Gastroesophageal sphincter (tissue), 4 donors: ENCODE measurements around the gene HLA-DQA2. TPM values are rescaled to one million over a fixed set of nuclear protein-coding genes. Genes with fewer than 3 reads are reported as not detected.

Source experiments
- ATAC-seq: fragments of 150-250 bp; one replicate; pipeline ENCODE4 v1.9.1; 2016; ENCODE audit warnings: mild to moderate bottlenecking, moderate library complexity
- H3K27ac ChIP-seq, 4 donors: fragments of 200-600 bp; sonication (generic) in 3 of 4; 1 replicate in 3 of 4; 2 replicates in 1 of 4; pipeline ENCODE4 v1.5.1; 2016 to 2019
- H3K27me3 ChIP-seq: fragments of 200-600 bp; sonication (generic); one replicate; pipeline ENCODE4 v1.5.1; 2019
- H3K36me3 ChIP-seq, 2 donors: fragments of 200-600 bp; sonication (generic); one replicate each; pipeline ENCODE4 v1.5.1; 2019; ENCODE audit warnings: control low read depth in 1 of 2
- H3K4me1 ChIP-seq, 3 donors: fragments of 200-600 bp; sonication (generic); 1 replicate in 2 of 3; 2 replicates in 1 of 3; pipeline ENCODE4 v1.5.1; 2016 to 2019; ENCODE audit warnings: control low read depth in 2 of 3
- H3K4me3 ChIP-seq, 2 donors: fragments of 200-600 bp; sonication (generic); one replicate each; pipeline ENCODE4 v1.5.1; 2019; ENCODE audit warnings: mild to moderate bottlenecking in 1 of 2, moderate library complexity in 1 of 2
- H3K9me3 ChIP-seq, 3 donors: fragments of 200-600 bp; sonication (generic); one replicate each; pipeline ENCODE4 v1.5.1; 2017 to 2019; ENCODE audit warnings: control low read depth in 2 of 3
- CTCF ChIP-seq, 4 experiments: fragments of 200-600 bp in 2 of 4; fragments of 450-650 bp in 2 of 4; sonication (generic) in 1 of 4; IDR thresholded peaks; one replicate each; pipeline ENCODE4 v1.5.1; 2017 to 2019; ENCODE audit warnings: antibody characterized with exemption in 4 of 4, mild to moderate bottlenecking in 2 of 4, moderate library complexity in 2 of 4
- EP300 ChIP-seq: sonication (generic); formaldehyde crosslinking; IDR thresholded peaks from one replicate; pipeline ENCODE4 v1.6.1; 2017; ENCODE audit warnings: antibody characterized with exemption, mild to moderate bottlenecking
- POLR2A ChIP-seq, 2 donors: fragments of 450-650 bp; IDR thresholded peaks; one replicate each; pipeline ENCODE4 v1.6.1; 2017; ENCODE audit warnings: antibody characterized with exemption in 2 of 2, mild to moderate bottlenecking in 2 of 2, moderate library complexity in 1 of 2
- POLR2AphosphoS5 ChIP-seq: sonication (generic); formaldehyde crosslinking; IDR thresholded peaks from one replicate; pipeline ENCODE4 v1.6.1; 2017; ENCODE audit warnings: antibody characterized with exemption
- WGBS, 2 donors: methylation state at CpG; one replicate each; pipeline ENCODE4 v1.1.5; 2018; ENCODE audit warnings: low coverage in 1 of 2; 5-methylcytosine and 5-hydroxymethylcytosine counted together
- small RNA-seq, 4 donors: library from RNA; depleted of rRNA; stranded (forward); fragments of <200 nt; gene quantifications; one replicate each; pipeline ENCODE3, GENCODE V24; 2016
- total RNA-seq, 4 donors: library from RNA; depleted of rRNA; stranded (reverse); fragments of >200 nt; gene quantifications; one replicate each; pipeline ENCODE4 v1.1.0, GENCODE V29; 2016

HLA-DQA2 gene
- total RNA-seq, 4 donors from 2014 or later, result 0.40 to 1.8 TPM; not detected in 2

DNA sequence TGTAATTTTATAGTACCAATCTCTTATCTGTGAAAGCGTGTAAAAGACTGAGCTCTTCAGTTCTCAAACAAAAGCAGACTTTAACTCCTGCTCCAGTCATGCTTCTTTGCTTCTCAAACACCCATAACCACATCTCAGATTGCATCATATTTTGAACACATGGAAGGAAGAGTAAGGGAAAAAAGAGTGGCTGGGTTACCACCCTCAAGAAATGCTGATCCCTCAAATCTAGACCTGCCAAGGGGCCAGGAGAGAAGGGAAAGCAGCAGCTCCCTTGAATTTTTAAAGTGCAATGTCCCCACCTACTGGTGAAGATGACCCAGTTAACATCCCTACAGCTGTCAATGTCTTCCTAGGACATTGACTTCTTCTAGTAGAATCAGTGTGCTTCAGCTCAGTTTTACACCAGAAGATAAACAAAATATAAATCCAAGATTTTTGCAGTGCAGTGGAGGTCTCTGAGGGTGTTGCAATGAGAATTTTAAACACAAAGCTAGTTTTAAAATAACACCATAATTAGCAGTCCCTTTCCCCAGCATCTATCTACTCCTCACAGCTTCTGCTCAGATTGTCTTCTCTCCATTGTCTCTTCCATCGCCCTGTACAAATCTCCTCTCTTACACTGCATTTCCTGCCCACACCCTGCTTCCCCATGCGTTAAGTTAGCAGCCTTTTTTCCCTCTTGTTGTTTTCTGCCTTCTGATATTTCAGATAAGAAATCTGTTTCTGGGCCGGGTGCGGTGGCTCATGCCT, 44.8 kb downstream of the HLA-DQA2 start:
- peak; percentile 71 for ATAC-seq
- Histone ChIP-seq H3K9me3 (peaks cover 0 to 12% (median 0%) of the 10 kb centered on the region in 3 donors), H3K27me3 (peaks cover 19% of the 10 kb centered on the region), H3K36me3 (no peaks in the 10 kb centered on the region), H3K4me1 (no peaks in the 10 kb centered on the region), H3K4me3 (no peak overlapping the region), H3K27ac (no peak overlapping the region)
- 31 to 47% methylated on average over 3 to 5 of the region's 5 CpGs for WGBS, 2 donors
- TF ChIP-seq EP300 (no peak), CTCF (IDR thresholded peaks at IDR 0.05) (peak; percentile 9 to 54 (median 42))

GRCh38 chr6:32790306-32790705, 49.1 kb downstream of the HLA-DQA2 start:
- Histone ChIP-seq H3K27ac (no peak overlapping the region), H3K36me3 (no peaks in the 10 kb centered on the region), H3K4me3 (no peak overlapping the region), H3K9me3 (no peaks in the 10 kb centered on the region), H3K27me3 (peaks cover 56% of the 10 kb centered on the region), H3K4me1 (no peaks in the 10 kb centered on the region)
- WGBS, 2 donors, result 60 to 63% methylated on average over 2 of the region's 2 CpGs
- ATAC-seq, result no peak
- TF ChIP-seq POLR2AphosphoS5 (no peak), CTCF (IDR thresholded peaks at IDR 0.05) (no peak), EP300 (no peak), POLR2A (IDR thresholded peaks at IDR 0.05) (no peak)

- ATAC-seq, result no peak
- H3K4me1 ChIP-seq, result peaks cover 0 to 10% (median 2%) of the 10 kb centered on the region in 3 donors
- TF ChIP-seq POLR2AphosphoS5, result no peak
- TF ChIP-seq EP300, result no peak
- TF ChIP-seq POLR2A (IDR thresholded peaks at IDR 0.05), result no peak
- TF ChIP-seq CTCF (IDR thresholded peaks at IDR 0.05), result no peak
- no peak overlapping the region for H3K27ac ChIP-seq
- peaks cover 71% of the 10 kb centered on the region for H3K27me3 ChIP-seq
- no peaks in the 10 kb centered on the region for H3K9me3 ChIP-seq
- no peak overlapping the region for H3K4me3 ChIP-seq
- 36 to 76% methylated on average over 3 of the region's 3 CpGs for WGBS, 2 donors
- no peaks in the 10 kb centered on the region for H3K36me3 ChIP-seq
Observed at GRCh38 chr6:32792901-32793435, 51.8 kb downstream of the HLA-DQA2 start.

- Histone ChIP-seq H3K4me3 (no peak overlapping the region), H3K36me3 (no peaks in the 10 kb centered on the region), H3K4me1 (peaks cover 0 to 10% (median 2%) of the 10 kb centered on the region in 3 donors), H3K27me3 (peaks cover 84% of the 10 kb centered on the region), H3K9me3 (peaks cover 0 to 6% (median 0%) of the 10 kb centered on the region in 3 donors), H3K27ac (no peak overlapping the region)
- ATAC-seq, result no peak
- 67 to 74% methylated on average over 1 to 2 of the region's 2 CpGs for WGBS, 2 donors
- TF ChIP-seq POLR2AphosphoS5, result no peak
- TF ChIP-seq CTCF (IDR thresholded peaks at IDR 0.05), result no peak
- TF ChIP-seq POLR2A (IDR thresholded peaks at IDR 0.05), result no peak
- no peak for TF ChIP-seq EP300
Observed at GRCh38 chr6:32794510-32794909, 53.3 kb downstream of the HLA-DQA2 start.

Small RNAs within 50 kb of the gene (small RNA-seq; reads per million reads assigned to genes)
- 0 reads per million in 4 donors for gene MIR3135B

Other genes with a start within 250 kb of the HLA-DQA2 start
- 10 to 100 TPM in 1 of 4 donors, 1 to 10 TPM in 1, under 1 TPM in 1, not detected in 1; 0.93 to 50.6 (median 7.4) TPM for gene HLA-DRB5, start 211.1 kb upstream of the HLA-DQA2 start, total RNA-seq
- gene HLA-DRB1, start 151.5 kb upstream of the HLA-DQA2 start, total RNA-seq, result 10 to 100 TPM in 3 of 4 donors, 1 to 10 TPM in 1; 5.8 to 80.7 (median 55.5) TPM
- 1 to 10 TPM in 3 of 4 donors, not detected in 1; 1.7 to 7.8 (median 4.3) TPM for gene HLA-DQA1, start 104.0 kb upstream of the HLA-DQA2 start, total RNA-seq
- 1 to 10 TPM in 3 of 4 donors, under 1 TPM in 1; 0.16 to 5.8 (median 1.4) TPM for gene HLA-DQB1, start 74.7 kb upstream of the HLA-DQA2 start, total RNA-seq
- gene HLA-DQB2, start 22.1 kb downstream of the HLA-DQA2 start, total RNA-seq, result 1 to 10 TPM in 1 of 4 donors, under 1 TPM in 1, not detected in 2; 0.54 to 1.1 TPM
- under 1 TPM in 2 of 4 donors, not detected in 2; 0.37 to 0.40 TPM for gene HLA-DOB, start 75.6 kb downstream of the HLA-DQA2 start, total RNA-seq
- 10 to 100 TPM in 3 of 4 donors, 1 to 10 TPM in 1; 6.9 to 16.0 (median 11.1) TPM for gene TAP2, start 97.3 kb downstream of the HLA-DQA2 start, total RNA-seq
- gene PSMB8, start 102.7 kb downstream of the HLA-DQA2 start, total RNA-seq, result 10 to 100 TPM; 20.2 to 49.9 (median 36.7) TPM
- 10 to 100 TPM; 24.6 to 41.8 (median 26.5) TPM for gene TAP1, start 112.3 kb downstream of the HLA-DQA2 start, total RNA-seq
- 10 to 100 TPM; 12.9 to 19.7 (median 15.8) TPM for gene PSMB9, start 112.8 kb downstream of the HLA-DQA2 start, total RNA-seq
- gene HLA-DMB, start 199.6 kb downstream of the HLA-DQA2 start, total RNA-seq, result 10 to 100 TPM in 2 of 4 donors, 1 to 10 TPM in 2; 7.3 to 26.0 (median 11.6) TPM
- 10 to 100 TPM in 2 of 4 donors, 1 to 10 TPM in 2; 5.8 to 43.8 (median 15.8) TPM for gene HLA-DMA, start 211.7 kb downstream of the HLA-DQA2 start, total RNA-seq
- gene BRD2, start 227.2 kb downstream of the HLA-DQA2 start, total RNA-seq, result 100 to 1,000 TPM; 107 to 154 (median 124) TPM